Measurements from ENCODE around the gene PTPA. TPM values are rescaled to one million over a fixed set of nuclear protein-coding genes. Genes with fewer than 3 reads are reported as not detected.

The PTPA gene
- total and polyA plus RNA-seq, 2 donors (not counting 1 experiment from before 2014, with no cell fraction given) = 35.0 to 73.9 TPM

DNA sequence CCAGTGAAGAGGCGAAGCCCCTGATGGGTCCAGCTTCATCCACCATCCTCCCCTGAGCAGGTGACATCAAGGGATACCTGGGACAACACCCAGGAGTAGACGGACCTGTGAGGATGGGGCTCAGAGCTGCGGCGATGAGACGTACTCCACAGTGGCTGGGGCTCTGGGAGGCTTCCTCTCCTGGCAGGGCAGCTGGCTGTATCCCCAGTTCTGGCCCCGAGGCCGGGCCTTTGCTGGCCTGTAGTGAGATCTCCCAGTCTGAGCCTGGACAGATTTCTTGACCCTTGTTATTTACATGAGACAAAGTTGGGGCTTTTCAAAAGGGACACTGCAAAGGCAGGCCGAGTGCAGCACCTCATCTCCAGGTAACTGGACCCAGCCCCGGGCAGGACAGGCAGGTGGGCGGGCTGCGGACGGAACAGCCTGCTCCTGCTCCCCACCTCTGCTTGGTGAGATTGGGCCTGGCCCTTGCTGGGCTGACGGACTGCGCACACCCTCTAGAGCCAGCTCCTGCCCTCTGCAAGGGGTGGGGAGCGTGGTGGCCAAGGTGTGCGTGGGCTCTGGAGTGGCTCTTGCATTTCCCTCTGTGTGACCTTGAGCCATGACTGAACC lies 43.8 kb downstream of the PTPA start:
- Mint-ChIP-seq H3K27ac (no peak overlapping the region), H3K9me3 (ENCODE audit: insufficient read depth) (no peaks in the 10 kb centered on the region), H3K4me3 (no peak overlapping the region), H3K27me3 (no peaks in the 10 kb centered on the region), H3K4me1 (no peaks in the 10 kb centered on the region)
- no peak overlapping the region for H3K4me3 ChIP-seq (ENCODE audit: control extremely low read depth in 1 of 5, extremely low read depth in 1 of 5, insufficient read depth in 1 of 5, low read depth in 2 of 5, low read length in 4 of 5)
- 98% methylated on average over 16 of the region's 16 CpGs for WGBS (ENCODE audit: insufficient coverage)
- H3K27me3 ChIP-seq (replicated peaks in 1 of 4; ENCODE audit: control extremely low read depth in 1 of 4, control insufficient read depth in 3 of 4, insufficient read depth in 4 of 4, low read length in 3 of 4) = no peaks in the 10 kb centered on the region
- H3K9me3 ChIP-seq (ENCODE audit: control extremely low read depth in 1 of 3, control insufficient read depth in 2 of 3, insufficient read depth in 1 of 3, low read length in 2 of 3) = no peaks in the 10 kb centered on the region
- H3K27ac ChIP-seq (ENCODE audit: low read length in 2 of 2) = no peak overlapping the region
- no peak for DNase-seq
- H2AFZ ChIP-seq (ENCODE audit: insufficient read depth, low read depth, low read length, poor library complexity, severe bottlenecking) = no peak overlapping the region
- ATAC-seq (ENCODE audit: low read depth) = no peak
- no peak overlapping the region for H3K9ac ChIP-seq (ENCODE audit: low read length)
- H3K4me2 ChIP-seq (replicated peaks; ENCODE audit: low read depth, low read length, poor library complexity, severe bottlenecking) = no peak overlapping the region
- ChIA-PET POLR2A (no interaction called here), CTCF (interaction anchor here (4.1 kb wide), 1 partner anchor 12 kb away, joined by 24 read pairs; no protein-coding TSS in a partner anchor)
- no peaks in the 10 kb centered on the region for H3K4me1 ChIP-seq (ENCODE audit: control insufficient read depth in 2 of 2, insufficient read depth in 2 of 2, low read length in 2 of 2)
- H3K36me3 ChIP-seq (replicated peaks in 1 of 2; ENCODE audit: control extremely low read depth in 1 of 2, control insufficient read depth in 1 of 2, extremely low read depth in 1 of 2, insufficient read depth in 2 of 2, low read length in 1 of 2) = no peaks in the 10 kb centered on the region
- no peaks in the 10 kb centered on the region for H4K20me1 ChIP-seq (ENCODE audit: control insufficient read depth, insufficient read depth, low read length, poor library complexity, severe bottlenecking)
- H3K79me2 ChIP-seq (ENCODE audit: control insufficient read depth, insufficient read depth, low read length) = no peaks in the 10 kb centered on the region
- TF ChIP-seq, protein P1, sequence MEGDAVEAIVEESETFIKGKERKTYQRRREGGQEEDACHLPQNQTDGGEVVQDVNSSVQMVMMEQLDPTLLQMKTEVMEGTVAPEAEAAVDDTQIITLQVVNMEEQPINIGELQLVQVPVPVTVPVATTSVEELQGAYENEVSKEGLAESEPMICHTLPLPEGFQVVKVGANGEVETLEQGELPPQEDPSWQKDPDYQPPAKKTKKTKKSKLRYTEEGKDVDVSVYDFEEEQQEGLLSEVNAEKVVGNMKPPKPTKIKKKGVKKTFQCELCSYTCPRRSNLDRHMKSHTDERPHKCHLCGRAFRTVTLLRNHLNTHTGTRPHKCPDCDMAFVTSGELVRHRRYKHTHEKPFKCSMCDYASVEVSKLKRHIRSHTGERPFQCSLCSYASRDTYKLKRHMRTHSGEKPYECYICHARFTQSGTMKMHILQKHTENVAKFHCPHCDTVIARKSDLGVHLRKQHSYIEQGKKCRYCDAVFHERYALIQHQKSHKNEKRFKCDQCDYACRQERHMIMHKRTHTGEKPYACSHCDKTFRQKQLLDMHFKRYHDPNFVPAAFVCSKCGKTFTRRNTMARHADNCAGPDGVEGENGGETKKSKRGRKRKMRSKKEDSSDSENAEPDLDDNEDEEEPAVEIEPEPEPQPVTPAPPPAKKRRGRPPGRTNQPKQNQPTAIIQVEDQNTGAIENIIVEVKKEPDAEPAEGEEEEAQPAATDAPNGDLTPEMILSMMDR (IDR thresholded peaks at IDR 0.05) = no peak
- TF ChIP-seq EZH2 (IDR thresholded peaks at IDR 0.05; ENCODE audit: borderline replicate concordance, insufficient read depth, low read depth, low read length, poor library complexity, severe bottlenecking) = no peak
- intact Hi-C loops (cut with micrococcal nuclease) = no loop called here

DNA sequence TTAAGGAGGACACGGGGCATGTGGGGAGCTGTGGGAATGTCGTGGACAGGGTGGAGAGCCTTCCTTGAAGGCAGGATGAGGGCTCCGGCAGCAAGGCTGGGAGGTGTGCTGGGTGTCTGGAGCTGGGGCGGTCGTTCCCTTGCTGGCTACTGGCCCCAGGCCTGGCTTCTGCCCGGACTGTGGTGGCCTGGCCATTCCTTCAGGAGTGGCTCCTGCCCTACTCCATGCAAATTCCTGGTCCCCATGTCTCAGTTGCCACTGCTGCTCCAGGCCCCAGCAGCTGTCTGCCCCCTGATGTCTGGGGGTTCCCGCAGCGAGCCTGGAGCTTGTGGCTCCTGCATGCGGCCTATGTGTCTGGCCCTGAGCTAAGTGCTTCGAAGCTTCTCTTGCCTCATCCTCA lies 44.9 kb downstream of the PTPA start:
- no peaks in the 10 kb centered on the region for H3K36me3 ChIP-seq (replicated peaks in 1 of 2; ENCODE audit: control extremely low read depth in 1 of 2, control insufficient read depth in 1 of 2, extremely low read depth in 1 of 2, insufficient read depth in 2 of 2, low read length in 1 of 2)
- no peaks in the 10 kb centered on the region for H3K4me1 ChIP-seq (ENCODE audit: control insufficient read depth in 2 of 2, insufficient read depth in 2 of 2, low read length in 2 of 2)
- no peak overlapping the region for H3K4me2 ChIP-seq (replicated peaks; ENCODE audit: low read depth, low read length, poor library complexity, severe bottlenecking)
- H3K4me3 ChIP-seq (ENCODE audit: control extremely low read depth in 1 of 5, extremely low read depth in 1 of 5, insufficient read depth in 1 of 5, low read depth in 2 of 5, low read length in 4 of 5) = no peak overlapping the region
- intact Hi-C loops (cut with micrococcal nuclease) = no loop called here
- no peak overlapping the region for H3K27ac ChIP-seq (ENCODE audit: low read length in 2 of 2)
- ATAC-seq (ENCODE audit: low read depth) (no peak), DNase-seq (no peak)
- H3K9me3 ChIP-seq (ENCODE audit: control extremely low read depth in 1 of 3, control insufficient read depth in 2 of 3, insufficient read depth in 1 of 3, low read length in 2 of 3) = no peaks in the 10 kb centered on the region
- no peaks in the 10 kb centered on the region for H3K27me3 ChIP-seq (replicated peaks in 1 of 4; ENCODE audit: control extremely low read depth in 1 of 4, control insufficient read depth in 3 of 4, insufficient read depth in 4 of 4, low read length in 3 of 4)
- Mint-ChIP-seq H3K9me3 (ENCODE audit: insufficient read depth) (no peaks in the 10 kb centered on the region), H3K4me3 (no peak overlapping the region), H3K27ac (no peak overlapping the region), H3K4me1 (no peaks in the 10 kb centered on the region), H3K27me3 (no peaks in the 10 kb centered on the region)
- CTCF ChIA-PET = interaction anchor here (1.4 to 2.4 kb wide), 2 partner anchors 14 to 18 kb away, joined by 6 to 8 read pairs; no protein-coding TSS in a partner anchor
- no peaks in the 10 kb centered on the region for H3K79me2 ChIP-seq (ENCODE audit: control insufficient read depth, insufficient read depth, low read length)
- H2AFZ ChIP-seq (ENCODE audit: insufficient read depth, low read depth, low read length, poor library complexity, severe bottlenecking) = no peak overlapping the region
- no peaks in the 10 kb centered on the region for H4K20me1 ChIP-seq (ENCODE audit: control insufficient read depth, insufficient read depth, low read length, poor library complexity, severe bottlenecking)
- whole genome bisulfite sequencing (ENCODE audit: insufficient coverage) = 96% methylated on average over 10 of the region's 10 CpGs
- POLR2A ChIA-PET = no interaction called here
- no peak overlapping the region for H3K9ac ChIP-seq (ENCODE audit: low read length)
- TF ChIP-seq EZH2 (IDR thresholded peaks at IDR 0.05; ENCODE audit: borderline replicate concordance, insufficient read depth, low read depth, low read length, poor library complexity, severe bottlenecking) = no peak
- TF ChIP-seq, protein P1 (IDR thresholded peaks at IDR 0.05) = no peak
